ENCODE measurements around the gene FALEC.

FALEC gene

GRCh38 chr1:150558761-150559655, 43.5 kb downstream of the FALEC start:
- Histone ChIP-seq H3K9me3 (ENCODE audit: control insufficient read depth in 2 of 2, low read length in 2 of 2) (no peaks in the 10 kb centered on the region), H3K27ac (ENCODE audit: low read depth in 2 of 2, low read length in 2 of 2) (peak overlapping the region; percentile 24 to 100), H3K4me3 (ENCODE audit: low read length in 2 of 2) (no peak overlapping the region), H3K27me3 (ENCODE audit: control insufficient read depth in 2 of 2, insufficient read depth in 2 of 2, low read length in 2 of 2) (no peaks in the 10 kb centered on the region), H3K36me3 (ENCODE audit: control insufficient read depth in 2 of 2, insufficient read depth in 2 of 2, low read length in 2 of 2) (peaks cover 3 to 5% of the 10 kb centered on the region in 2 donors), H3K9ac (ENCODE audit: low read depth in 1 of 2, low read length in 2 of 2) (no peak overlapping the region), H3K4me1 (ENCODE audit: control insufficient read depth in 2 of 2, insufficient read depth in 2 of 2, low read length in 2 of 2) (peaks cover 38 to 43% of the 10 kb centered on the region in 2 donors)

DNA sequence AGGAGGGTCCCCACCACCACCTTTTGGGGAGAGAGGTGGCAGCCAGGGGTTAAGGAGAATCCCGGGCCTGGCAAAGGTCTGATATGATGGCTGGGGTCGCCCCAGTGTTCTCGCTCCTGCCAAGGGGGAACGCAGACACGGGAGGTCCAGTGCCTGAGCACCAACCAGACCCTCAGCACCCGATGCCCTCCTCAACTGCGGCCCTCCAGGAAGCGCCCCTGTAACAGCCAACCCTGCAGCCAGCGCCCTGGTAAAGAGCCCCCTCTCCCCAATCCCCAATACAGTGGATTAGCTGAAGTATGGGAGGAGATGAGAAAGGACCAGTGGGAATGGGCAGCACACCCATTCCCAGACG, 44.1 kb downstream of the FALEC start:
- Histone ChIP-seq H3K27ac (ENCODE audit: low read depth in 2 of 2, low read length in 2 of 2) (peak overlapping the region; percentile 17 to 100), H3K36me3 (ENCODE audit: control insufficient read depth in 2 of 2, insufficient read depth in 2 of 2, low read length in 2 of 2) (peaks cover 3 to 5% of the 10 kb centered on the region in 2 donors), H3K4me1 (ENCODE audit: control insufficient read depth in 2 of 2, insufficient read depth in 2 of 2, low read length in 2 of 2) (peaks cover 44 to 49% of the 10 kb centered on the region in 2 donors), H3K4me3 (ENCODE audit: low read length in 2 of 2) (no peak overlapping the region), H3K27me3 (ENCODE audit: control insufficient read depth in 2 of 2, insufficient read depth in 2 of 2, low read length in 2 of 2) (no peaks in the 10 kb centered on the region), H3K9ac (ENCODE audit: low read depth in 1 of 2, low read length in 2 of 2) (peak overlapping the region in 1 of 2 donors; percentile 14), H3K9me3 (ENCODE audit: control insufficient read depth in 2 of 2, low read length in 2 of 2) (no peaks in the 10 kb centered on the region)

- Histone ChIP-seq H3K9ac (ENCODE audit: low read depth in 1 of 2, low read length in 2 of 2) (peak overlapping the region; percentile 87 to 100), H3K4me3 (ENCODE audit: low read length in 2 of 2) (peak overlapping the region; percentile 70 to 78), H3K36me3 (ENCODE audit: control insufficient read depth in 2 of 2, insufficient read depth in 2 of 2, low read length in 2 of 2) (peaks cover 3 to 5% of the 10 kb centered on the region in 2 donors), H3K27me3 (ENCODE audit: control insufficient read depth in 2 of 2, insufficient read depth in 2 of 2, low read length in 2 of 2) (no peaks in the 10 kb centered on the region), H3K9me3 (ENCODE audit: control insufficient read depth in 2 of 2, low read length in 2 of 2) (no peaks in the 10 kb centered on the region), H3K27ac (ENCODE audit: low read depth in 2 of 2, low read length in 2 of 2) (peak overlapping the region; percentile 97 to 100), H3K4me1 (ENCODE audit: control insufficient read depth in 2 of 2, insufficient read depth in 2 of 2, low read length in 2 of 2) (peaks cover 48 to 53% of the 10 kb centered on the region in 2 donors)
These were observed 44.5 kb downstream of the FALEC start for GRCh38 chr1:150560011-150560438.

GRCh38 chr1:150560576-150561253, 45.2 kb downstream of the FALEC start:
- Histone ChIP-seq H3K36me3 (ENCODE audit: control insufficient read depth in 2 of 2, insufficient read depth in 2 of 2, low read length in 2 of 2) (peaks cover 0 to under 1% of the 10 kb centered on the region in 2 donors), H3K27me3 (ENCODE audit: control insufficient read depth in 2 of 2, insufficient read depth in 2 of 2, low read length in 2 of 2) (no peaks in the 10 kb centered on the region), H3K4me3 (ENCODE audit: low read length in 2 of 2) (peak overlapping the region; percentile 70 to 78), H3K4me1 (ENCODE audit: control insufficient read depth in 2 of 2, insufficient read depth in 2 of 2, low read length in 2 of 2) (peaks cover 51 to 54% of the 10 kb centered on the region in 2 donors), H3K27ac (ENCODE audit: low read depth in 2 of 2, low read length in 2 of 2) (peak overlapping the region; percentile 97 to 100), H3K9ac (ENCODE audit: low read depth in 1 of 2, low read length in 2 of 2) (peak overlapping the region; percentile 87 to 100), H3K9me3 (ENCODE audit: control insufficient read depth in 2 of 2, low read length in 2 of 2) (no peaks in the 10 kb centered on the region)

GRCh38 chr1:150561254-150561973, 45.9 kb downstream of the FALEC start:
- H3K27ac ChIP-seq (ENCODE audit: low read depth in 2 of 2, low read length in 2 of 2): peak overlapping the region; percentile 97 to 100
- no peaks in the 10 kb centered on the region for H3K9me3 ChIP-seq (ENCODE audit: control insufficient read depth in 2 of 2, low read length in 2 of 2)
- no peaks in the 10 kb centered on the region for H3K27me3 ChIP-seq (ENCODE audit: control insufficient read depth in 2 of 2, insufficient read depth in 2 of 2, low read length in 2 of 2)
- peak overlapping the region; percentile 87 to 100 for H3K9ac ChIP-seq (ENCODE audit: low read depth in 1 of 2, low read length in 2 of 2)
- peak overlapping the region; percentile 70 to 78 for H3K4me3 ChIP-seq (ENCODE audit: low read length in 2 of 2)
- no peaks in the 10 kb centered on the region for H3K36me3 ChIP-seq (ENCODE audit: control insufficient read depth in 2 of 2, insufficient read depth in 2 of 2, low read length in 2 of 2)
- H3K4me1 ChIP-seq (ENCODE audit: control insufficient read depth in 2 of 2, insufficient read depth in 2 of 2, low read length in 2 of 2): peaks cover 53 to 55% of the 10 kb centered on the region in 2 donors

GRCh38 chr1:150561974-150562445, 46.5 kb downstream of the FALEC start:
- H3K27ac ChIP-seq (ENCODE audit: low read depth in 2 of 2, low read length in 2 of 2): peak overlapping the region; percentile 97 to 100
- H3K27me3 ChIP-seq (ENCODE audit: control insufficient read depth in 2 of 2, insufficient read depth in 2 of 2, low read length in 2 of 2): no peaks in the 10 kb centered on the region
- peak overlapping the region; percentile 70 to 78 for H3K4me3 ChIP-seq (ENCODE audit: low read length in 2 of 2)

GRCh38 chr1:150562446-150563339, 47.1 kb downstream of the FALEC start:
- H3K4me3 ChIP-seq (ENCODE audit: low read length in 2 of 2): peak overlapping the region; percentile 70 to 78
- H3K27me3 ChIP-seq (ENCODE audit: control insufficient read depth in 2 of 2, insufficient read depth in 2 of 2, low read length in 2 of 2): no peaks in the 10 kb centered on the region
- peaks cover 66 to 68% of the 10 kb centered on the region in 2 donors for H3K4me1 ChIP-seq (ENCODE audit: control insufficient read depth in 2 of 2, insufficient read depth in 2 of 2, low read length in 2 of 2)
- peak overlapping the region; percentile 87 to 100 for H3K9ac ChIP-seq (ENCODE audit: low read depth in 1 of 2, low read length in 2 of 2)
- H3K36me3 ChIP-seq (ENCODE audit: control insufficient read depth in 2 of 2, insufficient read depth in 2 of 2, low read length in 2 of 2): no peaks in the 10 kb centered on the region
- H3K9me3 ChIP-seq (ENCODE audit: control insufficient read depth in 2 of 2, low read length in 2 of 2): no peaks in the 10 kb centered on the region
- H3K27ac ChIP-seq (ENCODE audit: low read depth in 2 of 2, low read length in 2 of 2): peak overlapping the region; percentile 97 to 100

More at GRCh38 chr1:150561974-150562445, 46.5 kb downstream of the FALEC start:
- no peaks in the 10 kb centered on the region for H3K36me3 ChIP-seq (ENCODE audit: control insufficient read depth in 2 of 2, insufficient read depth in 2 of 2, low read length in 2 of 2)
- peak overlapping the region; percentile 87 to 100 for H3K9ac ChIP-seq (ENCODE audit: low read depth in 1 of 2, low read length in 2 of 2)
- H3K4me1 ChIP-seq (ENCODE audit: control insufficient read depth in 2 of 2, insufficient read depth in 2 of 2, low read length in 2 of 2): peaks cover 59 to 61% of the 10 kb centered on the region in 2 donors
- H3K9me3 ChIP-seq (ENCODE audit: control insufficient read depth in 2 of 2, low read length in 2 of 2): no peaks in the 10 kb centered on the region

DNA sequence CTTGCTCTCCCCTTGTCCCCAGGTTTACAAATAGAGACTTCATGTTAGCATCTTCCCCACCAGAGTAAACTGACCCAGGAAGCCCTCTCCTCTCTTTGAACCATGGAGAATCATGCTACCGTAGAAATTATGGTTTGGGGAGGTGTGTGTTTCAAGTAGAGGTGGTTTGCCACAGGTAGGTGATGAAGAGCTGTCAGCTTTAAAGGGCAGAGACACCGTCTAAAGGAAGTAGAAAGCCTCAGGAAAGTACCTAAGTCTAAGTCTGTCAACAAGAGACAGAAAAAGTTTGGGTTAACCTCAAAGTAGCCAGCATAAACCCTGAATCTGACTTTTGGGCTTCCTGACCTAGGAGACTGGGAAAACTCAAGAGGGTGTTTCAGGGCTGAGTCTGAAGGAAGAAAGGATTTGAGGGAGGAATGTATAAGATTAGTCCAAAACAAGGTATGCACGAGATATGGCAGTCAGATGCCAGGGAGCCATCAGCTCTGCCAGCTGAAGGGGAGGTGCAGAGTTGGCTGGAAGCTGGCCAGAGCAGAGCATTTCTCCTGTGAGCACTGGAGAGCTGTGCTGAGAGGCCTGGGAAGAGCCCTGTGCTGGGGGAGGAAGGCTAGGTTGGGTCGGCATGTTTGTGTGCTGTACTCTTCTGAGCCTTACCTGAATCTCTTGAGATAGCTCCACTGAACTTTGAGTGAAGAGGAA, 47.9 kb downstream of the FALEC start:
- Histone ChIP-seq H3K27me3 (ENCODE audit: control insufficient read depth in 2 of 2, insufficient read depth in 2 of 2, low read length in 2 of 2) (no peaks in the 10 kb centered on the region), H3K4me1 (ENCODE audit: control insufficient read depth in 2 of 2, insufficient read depth in 2 of 2, low read length in 2 of 2) (peaks cover 73 to 76% of the 10 kb centered on the region in 2 donors), H3K36me3 (ENCODE audit: control insufficient read depth in 2 of 2, insufficient read depth in 2 of 2, low read length in 2 of 2) (no peaks in the 10 kb centered on the region), H3K9ac (ENCODE audit: low read depth in 1 of 2, low read length in 2 of 2) (peak overlapping the region; percentile 80 to 87), H3K27ac (ENCODE audit: low read depth in 2 of 2, low read length in 2 of 2) (peak overlapping the region; percentile 97 to 100), H3K4me3 (ENCODE audit: low read length in 2 of 2) (peak overlapping the region; percentile 70 to 78), H3K9me3 (ENCODE audit: control insufficient read depth in 2 of 2, low read length in 2 of 2) (no peaks in the 10 kb centered on the region)

All from mucosa of rectum (tissue), 2 donors.